Fibroblast of mammary gland (primary cell): Measurements from ENCODE around the gene GAPVD1.
"Not testable (repeated sequence)": the region's sequence is repeated elsewhere in the genome, so short reads cannot be mapped to it uniquely, and the experiment has no call there.

Source experiments
- DNase-seq: peaks from one replicate; pipeline ENCODE4 v3.0.0-alpha.2; 2010; ENCODE audit warnings: low read depth
- H3K4me3 ChIP-seq: 2 replicates; pipeline ENCODE4 v1.5.1; 2011; ENCODE audit warnings: low read depth, mild to moderate bottlenecking, low read length, moderate library complexity; ENCODE audit not compliant: control insufficient read depth
- TF ChIP-seq, protein P1 (sequence below): conservative IDR thresholded peaks from 2 replicates; pipeline ENCODE4 v1.5.1; 2011; ENCODE audit warnings: low read depth, low read length, inconsistent platforms; ENCODE audit not compliant: control insufficient read depth, insufficient read depth

GAPVD1 gene

GRCh38 chr9:125258160-125258785, 3.4 kb upstream of the GAPVD1 start:
- no peak for DNase-seq
- TF ChIP-seq, protein P1, sequence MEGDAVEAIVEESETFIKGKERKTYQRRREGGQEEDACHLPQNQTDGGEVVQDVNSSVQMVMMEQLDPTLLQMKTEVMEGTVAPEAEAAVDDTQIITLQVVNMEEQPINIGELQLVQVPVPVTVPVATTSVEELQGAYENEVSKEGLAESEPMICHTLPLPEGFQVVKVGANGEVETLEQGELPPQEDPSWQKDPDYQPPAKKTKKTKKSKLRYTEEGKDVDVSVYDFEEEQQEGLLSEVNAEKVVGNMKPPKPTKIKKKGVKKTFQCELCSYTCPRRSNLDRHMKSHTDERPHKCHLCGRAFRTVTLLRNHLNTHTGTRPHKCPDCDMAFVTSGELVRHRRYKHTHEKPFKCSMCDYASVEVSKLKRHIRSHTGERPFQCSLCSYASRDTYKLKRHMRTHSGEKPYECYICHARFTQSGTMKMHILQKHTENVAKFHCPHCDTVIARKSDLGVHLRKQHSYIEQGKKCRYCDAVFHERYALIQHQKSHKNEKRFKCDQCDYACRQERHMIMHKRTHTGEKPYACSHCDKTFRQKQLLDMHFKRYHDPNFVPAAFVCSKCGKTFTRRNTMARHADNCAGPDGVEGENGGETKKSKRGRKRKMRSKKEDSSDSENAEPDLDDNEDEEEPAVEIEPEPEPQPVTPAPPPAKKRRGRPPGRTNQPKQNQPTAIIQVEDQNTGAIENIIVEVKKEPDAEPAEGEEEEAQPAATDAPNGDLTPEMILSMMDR, result no peak
- no peak overlapping the region for H3K4me3 ChIP-seq

DNA sequence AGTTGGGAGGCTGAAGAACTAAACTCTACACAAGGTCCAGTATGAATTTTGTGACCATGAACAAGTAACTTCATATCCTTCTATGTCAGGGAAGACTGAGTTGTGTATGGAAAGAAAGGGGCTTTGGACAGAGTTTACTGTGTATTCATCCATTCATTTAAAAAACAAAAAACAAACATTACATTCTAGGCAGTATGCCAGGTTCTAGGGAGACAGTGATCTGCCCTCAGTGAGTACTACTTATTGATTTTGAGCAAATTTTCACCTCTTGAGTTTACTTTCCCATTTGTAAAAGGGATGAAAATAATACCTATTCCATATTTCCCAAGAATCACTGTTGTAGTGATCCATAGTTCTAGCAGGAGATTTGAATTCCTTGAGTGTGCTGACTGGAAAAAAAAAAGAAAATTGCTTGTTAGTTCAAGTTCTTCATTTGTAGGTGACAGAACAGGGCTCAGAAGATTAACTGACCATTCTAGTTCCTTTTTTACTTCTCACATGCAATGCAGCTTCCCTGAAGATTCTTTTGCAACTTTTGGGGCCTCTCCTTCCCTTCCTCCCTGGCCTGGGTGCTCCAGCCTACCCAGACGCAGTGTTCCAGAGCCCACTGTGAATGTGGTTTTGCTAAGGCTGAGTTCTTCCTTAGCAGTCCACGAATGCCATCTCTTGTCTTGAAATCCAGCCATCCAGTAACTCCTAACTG, 2.6 kb upstream of the GAPVD1 start:
- no peak overlapping the region for H3K4me3 ChIP-seq
- TF ChIP-seq, protein P1, result no peak
- no peak for DNase-seq

DNA sequence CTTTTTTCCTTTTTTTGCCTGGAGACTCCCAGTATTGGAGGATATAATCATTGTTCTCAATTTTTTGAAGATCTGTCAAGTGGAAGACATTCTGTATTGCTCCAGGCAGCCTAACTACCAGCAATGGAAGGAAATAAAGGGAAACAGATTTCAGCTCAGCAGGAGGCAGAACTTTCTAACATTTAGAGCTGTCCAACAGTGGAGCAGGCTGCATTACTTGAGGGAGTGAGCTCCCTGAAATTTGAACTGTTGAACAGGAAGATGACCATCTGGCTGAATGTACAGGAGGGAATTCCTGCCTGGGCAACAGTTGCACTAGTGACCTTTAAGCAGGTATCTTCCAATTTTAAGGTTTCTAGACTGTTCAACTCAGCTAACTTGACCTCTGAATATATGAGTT, 1.1 kb upstream of the GAPVD1 start:
- TF ChIP-seq, protein P1, result no peak
- H3K4me3 ChIP-seq, result no peak overlapping the region
- no peak for DNase-seq

- TF ChIP-seq, protein P1, result no peak
- no peak for DNase-seq
- peak overlapping the region; percentile 88 for H3K4me3 ChIP-seq
Observed at GRCh38 chr9:125262294-125262991, 817 bp downstream of the GAPVD1 start.

DNA sequence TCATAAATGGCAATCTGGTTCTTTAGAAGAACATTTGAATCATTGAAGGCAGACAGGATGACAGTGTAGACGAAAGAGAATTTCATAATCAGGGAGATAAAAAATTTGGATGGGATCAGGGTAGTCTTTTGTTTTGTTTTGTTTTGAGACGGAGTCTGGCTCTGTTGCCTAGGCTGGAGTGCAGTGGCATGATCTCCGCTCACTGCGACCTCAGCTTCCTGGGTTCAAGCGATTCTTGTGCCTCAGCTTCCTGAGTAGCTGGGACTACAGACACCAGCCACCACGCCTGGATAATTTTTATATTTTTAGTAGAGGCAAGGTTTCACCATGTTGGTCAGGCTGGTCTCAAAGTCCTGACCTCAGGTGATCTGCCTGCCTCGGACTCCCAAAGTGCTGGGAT, 2.4 kb downstream of the GAPVD1 start:
- H3K4me3 ChIP-seq, DNase-seq: not testable (repeated sequence)

DNA sequence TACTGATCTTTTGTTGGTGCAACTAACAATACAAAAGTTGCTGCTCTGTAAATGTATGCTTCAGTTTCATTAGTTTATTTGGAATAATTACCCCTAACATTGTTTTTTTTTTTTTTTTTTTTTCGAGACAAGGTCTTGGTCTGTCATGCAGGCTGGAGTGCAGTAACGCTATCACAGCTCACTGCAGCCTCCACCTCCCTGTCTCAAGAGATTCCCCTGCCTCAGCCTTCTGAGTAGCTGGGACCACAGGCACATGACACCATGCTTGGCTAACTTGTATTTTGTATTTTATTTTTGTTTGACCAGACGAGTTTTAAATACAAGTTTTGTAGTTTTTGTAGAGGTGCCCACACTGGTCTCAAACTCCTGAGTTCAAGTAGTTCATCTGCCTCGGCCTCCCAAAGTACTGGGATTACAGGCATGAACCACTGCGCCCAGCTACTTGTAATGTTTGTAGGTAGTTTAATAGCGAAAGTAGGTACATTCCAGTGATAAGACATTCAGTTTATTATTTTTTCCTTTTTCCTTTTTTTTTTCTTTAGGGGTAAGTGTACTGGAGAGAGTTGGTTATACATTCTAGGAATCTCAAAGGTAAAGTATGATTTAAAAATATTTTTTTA, 6.9 kb downstream of the GAPVD1 start:
- TF ChIP-seq, protein P1, result no peak
- no peak for DNase-seq
- no peak overlapping the region for H3K4me3 ChIP-seq

GRCh38 chr9:125269014-125269397, 7.4 kb downstream of the GAPVD1 start:
- TF ChIP-seq, protein P1, result no peak
- H3K4me3 ChIP-seq, result no peak overlapping the region
- no peak for DNase-seq
